ENCODE results near the gene BRME1. TPM values are rescaled to one million over a fixed set of nuclear protein-coding genes. Genes with fewer than 3 reads are reported as not detected.

BRME1 gene
- total RNA-seq, 4 donors from 2014 or later, result 2.3 to 11.8 (median 5.7) TPM

GRCh38 chr19:13868663-13869062 is 37.3 kb downstream of the BRME1 start:
- no peak overlapping the region for H3K4me3 ChIP-seq (ENCODE audit: low read depth, poor library complexity, severe bottlenecking)
- intact Hi-C loops (cut with DNase I; ENCODE audit: low total_unique reads), result no loop called here
- TF ChIP-seq CTCF (IDR thresholded peaks at IDR 0.05), result no peak
- TF ChIP-seq POLR2A (IDR thresholded peaks at IDR 0.05), result no peak
- DNase-seq (ENCODE audit: low spot score in 2 of 2), result no peak
- WGBS, 2 donors, result 82 to 88% methylated on average over 4 of the region's 4 CpGs

- no peak for DNase-seq (ENCODE audit: low spot score in 2 of 2)
- TF ChIP-seq POLR2A (IDR thresholded peaks at IDR 0.05) (no peak), CTCF (IDR thresholded peaks at IDR 0.05) (no peak)
- WGBS, 2 donors, result 67 to 75% methylated on average over 15 of the region's 15 CpGs
- H3K4me3 ChIP-seq (ENCODE audit: low read depth, poor library complexity, severe bottlenecking), result no peak overlapping the region
- intact Hi-C loops (cut with DNase I; ENCODE audit: low total_unique reads), result no loop called here
These were observed 39.4 kb downstream of the BRME1 start for GRCh38 chr19:13866463-13867046.

- no peak for DNase-seq (ENCODE audit: low spot score in 2 of 2)
- intact Hi-C loops (cut with DNase I; ENCODE audit: low total_unique reads), result no loop called here
- 3 to 5% methylated on average over 21 to 31 of the region's 82 CpGs for WGBS, 2 donors
- TF ChIP-seq POLR2A (IDR thresholded peaks at IDR 0.05) (no peak), CTCF (IDR thresholded peaks at IDR 0.05) (no peak)
- peak overlapping the region; percentile 47 for H3K4me3 ChIP-seq (ENCODE audit: low read depth, poor library complexity, severe bottlenecking)
These were observed 40.1 kb downstream of the BRME1 start for GRCh38 chr19:13865571-13866462.

- 4 to 9% methylated on average over 34 to 52 of the region's 113 CpGs for WGBS, 2 donors
- TF ChIP-seq CTCF (IDR thresholded peaks at IDR 0.05), result no peak
- no peak for TF ChIP-seq POLR2A (IDR thresholded peaks at IDR 0.05)
- intact Hi-C loops (cut with DNase I; ENCODE audit: low total_unique reads), result loop anchor here (5.0 kb wide), 2 partner anchors 268 to 1987 kb away; no protein-coding TSS in a partner anchor
- no peak for DNase-seq (ENCODE audit: low spot score in 2 of 2)
- peak overlapping the region; percentile 47 for H3K4me3 ChIP-seq (ENCODE audit: low read depth, poor library complexity, severe bottlenecking)
These were observed 41.0 kb downstream of the BRME1 start for GRCh38 chr19:13864667-13865570.

GRCh38 chr19:13864046-13864666 is 41.8 kb downstream of the BRME1 start:
- 34 to 37% methylated on average over 13 of the region's 13 CpGs for WGBS, 2 donors
- intact Hi-C loops (cut with DNase I; ENCODE audit: low total_unique reads), result loop anchor here (5.0 kb wide), 2 partner anchors 267 to 1988 kb away; no protein-coding TSS in a partner anchor
- H3K4me3 ChIP-seq (ENCODE audit: low read depth, poor library complexity, severe bottlenecking), result no peak overlapping the region
- no peak for TF ChIP-seq CTCF (IDR thresholded peaks at IDR 0.05)
- TF ChIP-seq POLR2A (IDR thresholded peaks at IDR 0.05), result no peak
- no peak for DNase-seq (ENCODE audit: low spot score in 2 of 2)

Measured in lower leg skin (tissue), 4 donors.